BJ (cell line): ENCODE measurements around the gene SDE2. TPM values are rescaled to one million over a fixed set of nuclear protein-coding genes. Genes with fewer than 3 reads are reported as not detected.
"Not testable (repeated sequence)": the region's sequence is repeated elsewhere in the genome, so short reads cannot be mapped to it uniquely, and the experiment has no call there.

Experiments
- CTCF ChIA-PET: fragments of 350-600 bp; formaldehyde crosslinking; extraction: SDS; loops from one replicate; lab custom pipeline; 2021; ENCODE audit warnings: antibody characterized with exemption, inconsistent platforms; lab: Yijun Ruan, JAX
- POLR2A ChIA-PET: fragments of 300-600 bp; sonication (Branson Sonifier 250); formaldehyde crosslinking; extraction: SDS; loops from one replicate; lab custom pipeline; 2021; ENCODE audit warnings: antibody characterized with exemption; lab: Charles Lee
- DNase-seq: peaks from one replicate; pipeline ENCODE4 v3.0.0-alpha.2; 2011; ENCODE audit warnings: low read depth
- H3K27me3 ChIP-seq: 2 replicates; pipeline ENCODE4 v1.6.0; 2011; ENCODE audit warnings: low read length; ENCODE audit not compliant: control insufficient read depth, insufficient read depth
- H3K36me3 ChIP-seq: 2 replicates; pipeline ENCODE4 v1.5.1; 2011; ENCODE audit warnings: low read length; ENCODE audit not compliant: control insufficient read depth, insufficient read depth
- H3K4me3 ChIP-seq: 2 replicates; pipeline ENCODE4 v1.5.1; 2011; ENCODE audit warnings: low read depth, mild to moderate bottlenecking, control low read depth, low read length
- polyA plus RNA-seq: library from polyadenylated mRNA; depleted of rRNA; stranded (reverse); fragments of >200 nt; gene quantifications from 2 replicates; pipeline ENCODE4 v1.2.3, GENCODE V29; 2011; rRNA removed
- small RNA-seq: library from RNA; depleted of rRNA; stranded (forward); fragments of <200 nt; gene quantifications from one replicate; pipeline ENCODE3, GENCODE V24; 2012; ENCODE audit warnings: low replicate concordance, low read depth; ENCODE audit not compliant: insufficient read length
- TF ChIP-seq, protein P1 (sequence below): IDR thresholded peaks from 2 replicates; pipeline ENCODE4 v1.5.1; 2011; ENCODE audit warnings: low read depth, mild to moderate bottlenecking, control low read depth, inconsistent platforms, low read length, moderate library complexity; ENCODE audit not compliant: insufficient read depth

Gene SDE2
- polyA plus RNA-seq, 1 experiment, result 8.0 TPM

DNA sequence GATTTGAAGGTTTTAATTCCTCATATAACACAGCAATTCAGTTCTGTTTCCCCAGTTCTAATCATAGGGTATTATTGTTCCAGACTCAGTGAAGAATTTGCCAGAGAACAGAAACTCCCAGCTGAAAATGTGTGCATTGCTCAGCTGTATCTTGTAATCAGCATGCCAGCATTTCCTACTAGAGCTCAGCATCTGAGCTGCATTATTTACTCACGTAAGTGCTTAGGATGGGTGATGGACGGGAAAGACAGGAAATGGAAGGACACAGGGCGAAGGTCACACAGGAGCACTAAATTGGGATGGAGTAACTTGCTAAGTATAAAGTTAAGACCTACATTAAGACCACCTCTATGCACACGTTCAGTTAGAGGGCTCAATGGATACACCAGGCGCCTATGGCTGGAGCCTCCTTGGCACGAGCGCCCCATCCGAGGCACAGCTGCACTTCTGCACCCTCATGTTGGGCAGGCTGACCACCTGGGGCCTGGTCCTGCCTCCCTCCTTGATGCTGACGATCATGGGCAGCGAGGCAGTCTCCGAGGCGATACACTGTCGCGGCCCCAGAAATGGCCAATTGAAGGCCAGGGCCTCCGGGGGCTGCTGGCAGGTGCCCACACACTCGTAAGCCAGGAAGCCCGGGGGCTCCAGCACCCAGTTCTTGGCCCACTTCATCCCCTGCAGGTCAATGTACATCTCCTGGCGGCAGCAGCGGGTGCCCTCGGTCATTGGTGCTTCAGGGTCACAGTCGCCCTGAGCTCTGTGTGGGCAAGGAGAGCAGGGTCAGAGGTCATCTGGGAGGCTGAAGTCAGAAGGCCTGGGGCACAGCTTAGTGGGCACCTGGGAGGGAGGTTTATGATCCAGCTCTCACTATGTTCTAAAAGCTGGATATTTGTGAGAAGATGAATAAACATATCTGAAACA, 61.8 kb downstream of the SDE2 start:
- no peak for DNase-seq
- ChIA-PET CTCF (interaction anchor here (0.7 kb wide), 1 partner anchor 8 kb away, joined by 3 read pairs; no protein-coding TSS in a partner anchor), POLR2A (no interaction called here)
- Histone ChIP-seq H3K4me3 (no peak overlapping the region), H3K27me3 (no peaks in the 10 kb centered on the region; the same call in 1 of the 2 replicates), H3K36me3 (no peaks in the 10 kb centered on the region)
- TF ChIP-seq, protein P1, sequence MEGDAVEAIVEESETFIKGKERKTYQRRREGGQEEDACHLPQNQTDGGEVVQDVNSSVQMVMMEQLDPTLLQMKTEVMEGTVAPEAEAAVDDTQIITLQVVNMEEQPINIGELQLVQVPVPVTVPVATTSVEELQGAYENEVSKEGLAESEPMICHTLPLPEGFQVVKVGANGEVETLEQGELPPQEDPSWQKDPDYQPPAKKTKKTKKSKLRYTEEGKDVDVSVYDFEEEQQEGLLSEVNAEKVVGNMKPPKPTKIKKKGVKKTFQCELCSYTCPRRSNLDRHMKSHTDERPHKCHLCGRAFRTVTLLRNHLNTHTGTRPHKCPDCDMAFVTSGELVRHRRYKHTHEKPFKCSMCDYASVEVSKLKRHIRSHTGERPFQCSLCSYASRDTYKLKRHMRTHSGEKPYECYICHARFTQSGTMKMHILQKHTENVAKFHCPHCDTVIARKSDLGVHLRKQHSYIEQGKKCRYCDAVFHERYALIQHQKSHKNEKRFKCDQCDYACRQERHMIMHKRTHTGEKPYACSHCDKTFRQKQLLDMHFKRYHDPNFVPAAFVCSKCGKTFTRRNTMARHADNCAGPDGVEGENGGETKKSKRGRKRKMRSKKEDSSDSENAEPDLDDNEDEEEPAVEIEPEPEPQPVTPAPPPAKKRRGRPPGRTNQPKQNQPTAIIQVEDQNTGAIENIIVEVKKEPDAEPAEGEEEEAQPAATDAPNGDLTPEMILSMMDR, result no peak

DNA sequence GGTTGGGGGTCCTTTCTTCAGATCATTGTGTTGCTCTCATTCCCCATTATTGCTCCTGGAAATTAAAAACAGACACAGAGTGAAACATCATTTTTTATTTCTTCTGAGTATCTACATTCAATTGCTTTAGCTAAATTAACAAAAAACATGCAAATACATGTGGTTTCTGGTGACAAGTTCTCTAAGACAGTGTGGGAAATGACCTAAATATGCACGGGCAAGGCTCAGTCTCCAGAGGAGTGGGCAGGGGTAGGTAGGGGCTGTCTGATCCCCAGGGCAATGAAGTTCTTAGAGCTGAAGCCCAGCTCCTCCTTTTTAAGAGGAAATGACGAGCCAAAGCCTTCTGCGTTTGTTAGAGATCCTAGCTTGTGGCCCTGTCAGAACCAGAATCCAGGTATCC, 62.6 kb downstream of the SDE2 start:
- Histone ChIP-seq H3K36me3 (no peaks in the 10 kb centered on the region), H3K27me3 (no peaks in the 10 kb centered on the region; the same call in 1 of the 2 replicates), H3K4me3 (no peak overlapping the region)
- TF ChIP-seq, protein P1, result no peak
- DNase-seq, result no peak
- CTCF ChIA-PET, result interaction anchor here (0.7 kb wide), 1 partner anchor 9 kb away, joined by 3 read pairs; no protein-coding TSS in a partner anchor
- POLR2A ChIA-PET, result no interaction called here

DNA sequence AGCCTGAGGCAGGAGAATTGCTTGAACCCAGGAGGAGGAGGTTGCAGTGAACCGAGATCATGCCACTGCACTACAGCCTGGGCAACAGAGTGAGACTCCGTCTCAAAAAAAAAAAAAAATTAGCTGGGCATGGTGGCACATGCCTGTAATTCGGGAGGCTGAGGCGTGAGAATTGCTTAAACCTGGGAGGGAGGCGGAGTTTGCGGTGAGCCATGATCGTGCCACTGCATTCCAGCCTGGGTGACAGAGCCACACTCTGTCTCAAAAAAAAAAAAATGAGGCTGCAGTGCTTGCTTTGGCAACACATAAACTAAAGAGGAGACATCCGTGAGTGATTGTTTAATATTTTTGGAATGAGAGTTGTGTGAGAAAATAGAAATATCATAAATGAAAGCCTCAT, 63.1 kb downstream of the SDE2 start:
- H3K27me3 ChIP-seq, H3K36me3 ChIP-seq, DNase-seq, POLR2A ChIA-PET, CTCF ChIA-PET, H3K4me3 ChIP-seq: not testable (repeated sequence)

DNA sequence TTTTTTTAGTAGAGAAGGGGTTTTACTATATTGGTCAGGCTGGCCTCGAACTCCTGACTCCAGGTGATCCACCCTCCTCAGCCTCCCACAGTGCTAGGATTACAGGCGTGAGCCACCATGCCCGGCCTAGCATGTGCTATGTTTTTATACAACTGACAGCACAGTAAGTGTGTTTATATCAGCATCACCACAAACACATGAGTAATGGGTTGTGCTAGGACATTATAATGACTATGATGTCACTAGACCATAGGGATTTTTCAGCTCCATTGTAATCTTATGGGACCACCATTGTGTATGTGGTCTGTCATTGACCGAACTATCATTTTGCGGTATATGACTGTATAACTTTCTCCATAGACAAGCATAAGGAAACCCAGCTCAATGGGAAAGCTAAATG, 64.4 kb downstream of the SDE2 start:
- no peak for DNase-seq
- Histone ChIP-seq H3K27me3 (no peaks in the 10 kb centered on the region), H3K4me3 (no peak overlapping the region), H3K36me3 (no peaks in the 10 kb centered on the region)
- POLR2A ChIA-PET, result no interaction called here
- CTCF ChIA-PET, result no interaction called here
- TF ChIP-seq, protein P1, result no peak

DNA sequence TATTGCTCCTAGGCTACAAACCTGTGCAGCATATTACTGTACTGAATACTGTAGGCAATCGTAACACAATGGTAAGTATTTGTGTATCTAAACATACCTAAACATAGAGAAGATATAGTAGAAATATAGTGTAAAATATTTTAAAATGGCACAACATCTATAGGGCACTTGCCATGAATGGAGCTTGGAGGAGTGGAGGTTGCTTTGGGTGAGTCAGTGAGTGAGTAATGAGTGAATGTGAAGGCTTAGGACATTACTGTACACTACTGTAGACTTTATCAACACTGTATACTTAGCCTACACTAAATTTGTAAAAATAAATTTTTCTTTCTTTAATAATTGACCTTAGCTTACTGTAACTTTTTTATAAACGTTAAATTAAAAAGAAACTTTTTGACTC, 66.1 kb downstream of the SDE2 start:
- H3K4me3 ChIP-seq, result no peak overlapping the region
- ChIA-PET POLR2A (interaction anchor here (0.5 kb wide), 1 partner anchor 367 kb away, joined by 4 read pairs; no protein-coding TSS in a partner anchor), CTCF (interaction anchor here (0.7 to 1.2 kb wide), 2 partner anchors 8 to 452 kb away, joined by 3 read pairs; partner anchors contain the start of gene LEFTY2)
- TF ChIP-seq, protein P1, result no peak
- H3K27me3 ChIP-seq, result no peaks in the 10 kb centered on the region
- no peaks in the 10 kb centered on the region for H3K36me3 ChIP-seq
- no peak for DNase-seq

Small RNA genes lying within 50 kb of the gene (small RNA-seq; reads per million reads assigned to genes)
- gene AL117348.1, result not detected
- not detected for gene NDUFA3P3

Other genes starting within 250 kb of the SDE2 start
- 250 and 272 TPM in 2 replicates for gene SRP9, start 221.5 kb downstream of the SDE2 start, polyA plus RNA-seq
- 17.9 and 34.3 TPM in 2 replicates for gene EPHX1, start 189.2 kb downstream of the SDE2 start, polyA plus RNA-seq
- 25.3 and 41.8 TPM in 2 replicates for gene TMEM63A, start 117.0 kb downstream of the SDE2 start, polyA plus RNA-seq
- gene LEFTY1, start 110.2 kb downstream of the SDE2 start, polyA plus RNA-seq, result 0.09 and 0.10 TPM in 2 replicates
- 44.8 and 81.1 TPM in 2 replicates for gene PYCR2, start 75.1 kb downstream of the SDE2 start, polyA plus RNA-seq
- not detected in 2 replicates for gene LEFTY2, start 58.1 kb downstream of the SDE2 start, polyA plus RNA-seq
- gene H3-3A, start 63.4 kb upstream of the SDE2 start, polyA plus RNA-seq, result 164 and 168 TPM in 2 replicates
- gene ACBD3, start 187.4 kb upstream of the SDE2 start, polyA plus RNA-seq, result 22.8 and 39.5 TPM in 2 replicates
- gene MIXL1, start 224.3 kb upstream of the SDE2 start, polyA plus RNA-seq, result 0.07 and 0.09 TPM in 2 replicates